PC-9 (cell line): Measurements from ENCODE around the gene TMEM116.

ENCODE experiments used
- EZH2 ChIP-seq: fragments of 200-600 bp; sonication (generic); IDR thresholded peaks from 2 replicates; pipeline ENCODE4 v1.8.0; 2017; ENCODE audit warnings: antibody characterized with exemption, low read depth
- TF ChIP-seq, protein P1 (sequence below): fragments of 200-600 bp; sonication (generic); conservative IDR thresholded peaks from 2 replicates; pipeline ENCODE4 v1.6.1; 2017; ENCODE audit warnings: mixed run types, antibody characterized with exemption, mild to moderate bottlenecking, moderate library complexity

- TF ChIP-seq, protein P1, sequence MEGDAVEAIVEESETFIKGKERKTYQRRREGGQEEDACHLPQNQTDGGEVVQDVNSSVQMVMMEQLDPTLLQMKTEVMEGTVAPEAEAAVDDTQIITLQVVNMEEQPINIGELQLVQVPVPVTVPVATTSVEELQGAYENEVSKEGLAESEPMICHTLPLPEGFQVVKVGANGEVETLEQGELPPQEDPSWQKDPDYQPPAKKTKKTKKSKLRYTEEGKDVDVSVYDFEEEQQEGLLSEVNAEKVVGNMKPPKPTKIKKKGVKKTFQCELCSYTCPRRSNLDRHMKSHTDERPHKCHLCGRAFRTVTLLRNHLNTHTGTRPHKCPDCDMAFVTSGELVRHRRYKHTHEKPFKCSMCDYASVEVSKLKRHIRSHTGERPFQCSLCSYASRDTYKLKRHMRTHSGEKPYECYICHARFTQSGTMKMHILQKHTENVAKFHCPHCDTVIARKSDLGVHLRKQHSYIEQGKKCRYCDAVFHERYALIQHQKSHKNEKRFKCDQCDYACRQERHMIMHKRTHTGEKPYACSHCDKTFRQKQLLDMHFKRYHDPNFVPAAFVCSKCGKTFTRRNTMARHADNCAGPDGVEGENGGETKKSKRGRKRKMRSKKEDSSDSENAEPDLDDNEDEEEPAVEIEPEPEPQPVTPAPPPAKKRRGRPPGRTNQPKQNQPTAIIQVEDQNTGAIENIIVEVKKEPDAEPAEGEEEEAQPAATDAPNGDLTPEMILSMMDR, result no peak
- TF ChIP-seq EZH2, result no peak
Observed at GRCh38 chr12:111998015-111998414, 14.9 kb downstream of the TMEM116 start.
